Measurements from ENCODE around the gene P3H3. TPM values are rescaled to one million over a fixed set of nuclear protein-coding genes. Genes with fewer than 3 reads are reported as not detected.
A peak's percentile ranks its signal among the peaks of the same experiment; 100 is the strongest.

Gene P3H3
- total and polyA plus RNA-seq, 9 of the 15 experiments (the other 6 are each of a cell fraction or from before 2014, with no cell fraction given) = 0.03 to 15.0 (median 4.8) TPM

GRCh38 chr12:6827437-6827911 is 733 bp upstream of the P3H3 start (continued):
- peak in 1 of 2 experiments; percentile 24 for TF ChIP-seq E2F6 (IDR thresholded peaks at IDR 0.05; ENCODE audit: borderline replicate concordance in 1 of 2, extremely low read depth in 1 of 2, insufficient read depth in 1 of 2, insufficient read length in 1 of 2, low read depth in 1 of 2, low read length in 1 of 2, poor library complexity in 1 of 2, severe bottlenecking in 1 of 2)
- TF ChIP-seq KLF13 (tag; IDR thresholded peaks at IDR 0.05; ENCODE audit: borderline replicate concordance, low read depth) = no peak
- TF ChIP-seq ZBED1 (IDR thresholded peaks at IDR 0.05) = no peak
- TF ChIP-seq ZNF263 (CRISPR knock-in tag; IDR thresholded peaks at IDR 0.05; ENCODE audit: borderline replicate concordance) = no peak
- TF ChIP-seq RHOXF2B (CRISPR knock-in tag; conservative IDR thresholded peaks at IDR 0.05) = no peak
- TF ChIP-seq TEAD4 (IDR thresholded peaks at IDR 0.05; ENCODE audit: low read length) = peak; percentile 44; the same call in 1 of the 2 replicates
- TF ChIP-seq TEAD4 (CRISPR knock-in tag; IDR thresholded peaks at IDR 0.05; ENCODE audit: borderline replicate concordance) = no peak
- no peak for TF ChIP-seq SAP30 (IDR thresholded peaks at IDR 0.05; ENCODE audit: borderline replicate concordance, insufficient read depth, low read depth, low read length, poor library complexity, severe bottlenecking)
- no peak for TF ChIP-seq POLR3G (IDR thresholded peaks at IDR 0.05; ENCODE audit: extremely low read depth, insufficient read length, insufficient replicate concordance)
- no peak for TF ChIP-seq FOXO4 (CRISPR knock-in tag; IDR thresholded peaks at IDR 0.05)
- 0 out of 2 replicates have a peak, but pooled peaks have one; percentile 22 for TF ChIP-seq HDAC2 (IDR thresholded peaks at IDR 0.05)
- no peak for TF ChIP-seq CSDE1 (IDR thresholded peaks at IDR 0.05)
- TF ChIP-seq ZNF445 (CRISPR knock-in tag; IDR thresholded peaks at IDR 0.05; ENCODE audit: low read depth) = no peak
- TF ChIP-seq ZNF133 (CRISPR knock-in tag; IDR thresholded peaks at IDR 0.05) = no peak
- no peak for TF ChIP-seq HNRNPH1 (optimal IDR thresholded peaks at IDR 0.05; ENCODE audit: low read depth, low read length)
- TF ChIP-seq POLR2B (IDR thresholded peaks at IDR 0.05; ENCODE audit: low read depth, partially characterized antibody) = no peak
- TF ChIP-seq ZEB2 (IDR thresholded peaks at IDR 0.05) = no peak
- TF ChIP-seq ATF2 (CRISPR knock-in tag; IDR thresholded peaks at IDR 0.05) = no peak
- TF ChIP-seq TFE3 (CRISPR knock-in tag; IDR thresholded peaks at IDR 0.05) = no peak
- no peak for TF ChIP-seq PHB (CRISPR knock-in tag; IDR thresholded peaks at IDR 0.05)
- TF ChIP-seq SUPT5H (IDR thresholded peaks at IDR 0.05) = 0 out of 2 replicates have a peak, but pooled peaks have one; percentile 32
- TF ChIP-seq ZC3H4 (CRISPR knock-in tag; IDR thresholded peaks at IDR 0.05; ENCODE audit: borderline replicate concordance) = no peak
- no peak for TF ChIP-seq HINFP (tag; conservative IDR thresholded peaks at IDR 0.05; ENCODE audit: low read depth)

Data from K562 (cell line).